H9 (cell line): ENCODE data around the gene CCDC148. TPM values are rescaled to one million over a fixed set of nuclear protein-coding genes. Genes with fewer than 3 reads are reported as not detected.

Source experiments
- DNase-seq: peaks from one replicate; pipeline ENCODE4 v3.0.0-alpha.2; 2017
- H2AFZ ChIP-seq: one replicate; pipeline ENCODE4 v1.6.1; 2013; ENCODE audit warnings: mild to moderate bottlenecking, low read length, control low read depth, moderate library complexity
- H2AK5ac ChIP-seq: 2 replicates; pipeline ENCODE4 v1.6.1; 2013; ENCODE audit warnings: low read length, control low read depth, mixed read lengths; ENCODE audit not compliant: insufficient read length
- H2BK120ac ChIP-seq: one replicate; pipeline ENCODE4 v1.6.1; 2013; ENCODE audit warnings: low read depth, mild to moderate bottlenecking, low read length, control low read depth, inconsistent platforms; ENCODE audit not compliant: poor library complexity, severe bottlenecking
- H2BK12ac ChIP-seq: 2 replicates; pipeline ENCODE4 v1.6.1; 2013; ENCODE audit warnings: low read length, control low read depth, mixed read lengths, low read depth; ENCODE audit not compliant: insufficient read length
- H2BK15ac ChIP-seq: 2 replicates; pipeline ENCODE4 v1.6.1; 2013; ENCODE audit warnings: low read depth, low read length, control low read depth
- H2BK20ac ChIP-seq: one replicate; pipeline ENCODE4 v1.6.1; 2013; ENCODE audit warnings: low read depth, mild to moderate bottlenecking, low read length, control low read depth, inconsistent platforms; ENCODE audit not compliant: poor library complexity, severe bottlenecking
- H2BK5ac ChIP-seq: 2 replicates; pipeline ENCODE4 v1.6.1; 2013; ENCODE audit warnings: low read length, control low read depth, mixed read lengths; ENCODE audit not compliant: insufficient read length
- H3K14ac ChIP-seq: 2 replicates; pipeline ENCODE4 v1.6.1; 2013; ENCODE audit warnings: low read length, control low read depth; ENCODE audit not compliant: insufficient read depth
- H3K18ac ChIP-seq: 2 replicates; pipeline ENCODE4 v1.6.1; 2013; ENCODE audit warnings: low read depth, mild to moderate bottlenecking, mixed read lengths, low read length, control low read depth; ENCODE audit not compliant: insufficient read length
- H3K23ac ChIP-seq: 2 replicates; pipeline ENCODE4 v1.6.1; 2013; ENCODE audit warnings: low read length, control low read depth, mixed read lengths, low read depth; ENCODE audit not compliant: insufficient read length
- H3K23me2 ChIP-seq: 2 replicates; pipeline ENCODE4 v1.6.1; 2013; ENCODE audit warnings: low read depth, mild to moderate bottlenecking, mixed read lengths, low read length, control low read depth; ENCODE audit not compliant: insufficient read length, poor library complexity, severe bottlenecking
- H3K27ac ChIP-seq: 2 replicates; pipeline ENCODE4 v1.5.1; 2013; ENCODE audit warnings: low read length, control low read depth, mixed read lengths, low read depth; ENCODE audit not compliant: insufficient read length
- H3K27me3 ChIP-seq: 2 replicates; pipeline ENCODE4 v1.6.1; 2013; ENCODE audit warnings: low read length, control low read depth, inconsistent platforms; ENCODE audit not compliant: insufficient read depth
- H3K4ac ChIP-seq: 2 replicates; pipeline ENCODE4 v1.6.1; 2013; ENCODE audit warnings: low read depth, mild to moderate bottlenecking, control low read depth, inconsistent platforms, low read length, moderate library complexity
- H3K4me1 ChIP-seq: 2 replicates; pipeline ENCODE4 v1.6.1; 2013; ENCODE audit warnings: low read length, control low read depth, inconsistent platforms; ENCODE audit not compliant: insufficient read depth
- H3K4me2 ChIP-seq: 2 replicates; pipeline ENCODE4 v1.6.1; 2013; ENCODE audit warnings: low read length, control low read depth, mixed read lengths; ENCODE audit not compliant: insufficient read length, insufficient read depth
- H3K56ac ChIP-seq: 2 replicates; pipeline ENCODE4 v1.6.1; 2013; ENCODE audit warnings: low read depth, mild to moderate bottlenecking, mixed read lengths, low read length, control low read depth; ENCODE audit not compliant: insufficient read length
- H3K79me1 ChIP-seq: 2 replicates; pipeline ENCODE4 v1.6.1; 2013; ENCODE audit warnings: low read depth, mild to moderate bottlenecking, moderate library complexity, low read length, control low read depth, inconsistent platforms; ENCODE audit not compliant: insufficient read depth, poor library complexity, severe bottlenecking
- H3K79me2 ChIP-seq: 2 replicates; pipeline ENCODE4 v1.6.1; 2013; ENCODE audit warnings: low read length, control low read depth, inconsistent platforms; ENCODE audit not compliant: insufficient read depth
- H3K9ac ChIP-seq: 2 replicates; pipeline ENCODE4 v1.6.1; 2013; ENCODE audit warnings: low read length, control low read depth, mixed read lengths; ENCODE audit not compliant: insufficient read length; ENCODE audit errors: extremely low read depth
- H3K9me3 ChIP-seq: one replicate; pipeline ENCODE4 v1.6.1; 2013; ENCODE audit warnings: low read depth, low read length, inconsistent platforms; ENCODE audit not compliant: control insufficient read depth
- H3T11ph ChIP-seq: one replicate; pipeline ENCODE4 v1.6.1; 2013; ENCODE audit warnings: mild to moderate bottlenecking, low read length, control low read depth, inconsistent platforms
- H4K20me1 ChIP-seq: one replicate; pipeline ENCODE4 v1.6.1; 2013; ENCODE audit not compliant: control insufficient read depth, insufficient read length, insufficient read depth
- H4K5ac ChIP-seq: 2 replicates; pipeline ENCODE4 v1.6.1; 2013; ENCODE audit warnings: low read depth, mild to moderate bottlenecking, mixed read lengths, low read length, control low read depth; ENCODE audit not compliant: insufficient read length
- H4K8ac ChIP-seq: replicated peaks from 2 replicates; pipeline ENCODE4 v1.6.1; 2013; ENCODE audit warnings: low read length, control low read depth, mixed read lengths, low read depth; ENCODE audit not compliant: insufficient read length
- H4K91ac ChIP-seq: 2 replicates; pipeline ENCODE4 v1.6.1; 2013; ENCODE audit warnings: low read depth, mild to moderate bottlenecking, moderate library complexity, mixed read lengths, low read length, control low read depth; ENCODE audit not compliant: insufficient read length
- H3K27ac Mint-ChIP-seq, 3 experiments: 2 replicates in 2 of 3; 3 replicates in 1 of 3; pipeline ENCODE4 v1.8.0; 2020 to 2021; ENCODE audit warnings: mixed read lengths in 3 of 3, mild to moderate bottlenecking in 1 of 3, moderate library complexity in 1 of 3
- H3K27me3 Mint-ChIP-seq: 2 replicates; pipeline ENCODE4 v1.8.0; 2021; ENCODE audit warnings: low read depth, mild to moderate bottlenecking, moderate library complexity, mixed read lengths
- H3K36me3 Mint-ChIP-seq, 3 experiments: 2 replicates in 2 of 3; 3 replicates in 1 of 3; pipeline ENCODE4 v1.8.0; 2020 to 2021; ENCODE audit warnings: low read depth in 3 of 3, mixed read lengths in 3 of 3; ENCODE audit not compliant: insufficient read depth in 1 of 3
- H3K4me1 Mint-ChIP-seq, 2 experiments: 2 replicates each; pipeline ENCODE4 v1.8.0; 2020; ENCODE audit warnings: mixed read lengths in 2 of 2
- H3K4me3 Mint-ChIP-seq, 2 experiments: 2 replicates in 1 of 2; 3 replicates in 1 of 2; pipeline ENCODE4 v1.8.0; 2020 to 2021; ENCODE audit warnings: mild to moderate bottlenecking in 2 of 2, mixed read lengths in 2 of 2, moderate library complexity in 1 of 2
- H3K9me3 Mint-ChIP-seq, 2 experiments: 2 replicates in 1 of 2; 3 replicates in 1 of 2; pipeline ENCODE4 v1.8.0; 2020; ENCODE audit warnings: mild to moderate bottlenecking in 2 of 2, mixed read lengths in 2 of 2, moderate library complexity in 1 of 2
- WGBS: extraction: QIAGEN DNeasy Blood & Tissue Kit; methylation state at CpG from one replicate; pipeline ENCODE4 v1.1.7; 2013; ENCODE audit warnings: missing lambda C conversion rate, low lambda C conversion rate, mixed read lengths; ENCODE audit not compliant: insufficient read length; ENCODE audit errors: extremely low coverage; 5-methylcytosine and 5-hydroxymethylcytosine counted together
- total RNA-seq: library from RNA; stranded (reverse); gene quantifications from 2 replicates; pipeline ENCODE4 v1.2.1, GENCODE V29; 2021
- TF ChIP-seq, protein P1 (sequence below): fragments of 200-600 bp; sonication (generic); conservative IDR thresholded peaks from 3 replicates; pipeline ENCODE4 v1.8.0; 2021; ENCODE audit warnings: antibody characterized with exemption, mild to moderate bottlenecking

The CCDC148 gene
- total RNA-seq, 1 experiment from 2014 or later, result 1.5 TPM

DNA sequence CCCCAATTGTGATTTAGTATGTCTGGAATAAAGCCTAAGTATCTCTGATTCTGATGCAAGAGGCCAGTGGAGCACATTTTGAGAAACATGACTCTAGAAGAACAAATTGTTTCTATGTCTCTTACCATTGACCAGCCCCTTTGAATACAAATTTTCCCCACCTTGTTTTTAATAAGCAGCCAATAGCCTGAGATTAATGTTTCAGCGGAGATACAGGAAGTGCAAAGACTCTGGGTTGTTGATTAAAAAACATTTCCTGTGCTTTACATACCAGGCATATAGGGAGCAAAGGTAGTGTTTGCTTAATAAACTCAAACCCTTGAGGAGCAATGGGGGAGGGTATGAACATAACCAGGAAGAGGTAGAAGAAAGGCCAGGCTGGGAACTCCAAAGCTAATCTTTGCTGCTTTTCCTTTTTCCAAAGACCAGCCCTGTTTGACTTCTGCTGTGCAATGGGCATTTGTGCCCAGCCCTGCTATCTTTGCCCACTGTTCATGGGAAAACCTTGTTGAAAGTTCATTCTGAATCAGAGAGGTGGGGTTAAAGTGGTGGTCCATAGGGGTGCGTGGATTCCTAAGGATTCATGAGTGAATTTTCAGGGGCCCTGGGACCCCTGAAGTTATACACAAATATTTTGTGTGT, 325.6 kb downstream of the CCDC148 start:
- Histone ChIP-seq H2BK5ac (no peak overlapping the region), H2AK5ac (no peak overlapping the region), H3K4ac (no peak overlapping the region), H3K79me2 (no peaks in the 10 kb centered on the region), H2AFZ (no peak overlapping the region), H2BK15ac (no peak overlapping the region), H4K20me1 (no peaks in the 10 kb centered on the region), H3T11ph (no peak overlapping the region), H3K14ac (no peak overlapping the region), H2BK20ac (no peak overlapping the region), H2BK120ac (no peak overlapping the region), H3K56ac (no peak overlapping the region), H3K23me2 (no peaks in the 10 kb centered on the region), H3K18ac (no peak overlapping the region), H3K9me3 (no peaks in the 10 kb centered on the region), H3K4me2 (no peak overlapping the region), H3K4me1 (peaks cover 2% of the 10 kb centered on the region; the same call in 1 of the 2 replicates), H4K91ac (no peak overlapping the region), H4K5ac (no peak overlapping the region), H3K23ac (no peak overlapping the region), H3K9ac (no peak overlapping the region), H3K27ac (no peak overlapping the region), H3K27me3 (no peaks in the 10 kb centered on the region), H4K8ac (no peak overlapping the region), H2BK12ac (no peak overlapping the region), H3K79me1 (no peaks in the 10 kb centered on the region)
- TF ChIP-seq, protein P1, sequence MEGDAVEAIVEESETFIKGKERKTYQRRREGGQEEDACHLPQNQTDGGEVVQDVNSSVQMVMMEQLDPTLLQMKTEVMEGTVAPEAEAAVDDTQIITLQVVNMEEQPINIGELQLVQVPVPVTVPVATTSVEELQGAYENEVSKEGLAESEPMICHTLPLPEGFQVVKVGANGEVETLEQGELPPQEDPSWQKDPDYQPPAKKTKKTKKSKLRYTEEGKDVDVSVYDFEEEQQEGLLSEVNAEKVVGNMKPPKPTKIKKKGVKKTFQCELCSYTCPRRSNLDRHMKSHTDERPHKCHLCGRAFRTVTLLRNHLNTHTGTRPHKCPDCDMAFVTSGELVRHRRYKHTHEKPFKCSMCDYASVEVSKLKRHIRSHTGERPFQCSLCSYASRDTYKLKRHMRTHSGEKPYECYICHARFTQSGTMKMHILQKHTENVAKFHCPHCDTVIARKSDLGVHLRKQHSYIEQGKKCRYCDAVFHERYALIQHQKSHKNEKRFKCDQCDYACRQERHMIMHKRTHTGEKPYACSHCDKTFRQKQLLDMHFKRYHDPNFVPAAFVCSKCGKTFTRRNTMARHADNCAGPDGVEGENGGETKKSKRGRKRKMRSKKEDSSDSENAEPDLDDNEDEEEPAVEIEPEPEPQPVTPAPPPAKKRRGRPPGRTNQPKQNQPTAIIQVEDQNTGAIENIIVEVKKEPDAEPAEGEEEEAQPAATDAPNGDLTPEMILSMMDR, result no peak
- Mint-ChIP-seq H3K27ac (no peak overlapping the region), H3K4me3 (no peak overlapping the region), H3K4me1 (peaks cover 11 to 13% of the 10 kb centered on the region in 2 experiments), H3K27me3 (no peaks in the 10 kb centered on the region), H3K9me3 (no peaks in the 10 kb centered on the region; a peak in 1 of 5 replicates), H3K36me3 (no peaks in the 10 kb centered on the region)
- WGBS, result no CpG with 5 or more reads among the region's 2 CpGs
- DNase-seq, result no peak
